ENCODE data around the gene CYP17A1. TPM values are rescaled to one million over a fixed set of nuclear protein-coding genes. Genes with fewer than 3 reads are reported as not detected.

The CYP17A1 gene
- total and polyA plus RNA-seq, 2 experiments from 2014 or later = not detected

GRCh38 chr10:102782673-102783551, 54.3 kb downstream of the CYP17A1 start:
- no peak overlapping the region for H3K4me3 Mint-ChIP-seq
- Histone ChIP-seq H3K79me2 (replicated peaks; ENCODE audit: insufficient read depth) (peaks cover 17% of the 10 kb centered on the region), H2AFZ (no peak overlapping the region), H3K9me2 (ENCODE audit: insufficient read depth) (no peaks in the 10 kb centered on the region), H3F3A (replicated peaks; ENCODE audit: low read depth) (no peaks in the 10 kb centered on the region), H3K4me2 (no peak overlapping the region), H3K4me3 (no peak overlapping the region), H4K20me1 (replicated peaks; ENCODE audit: insufficient read depth) (no peaks in the 10 kb centered on the region; the same call in 1 of the 2 replicates), H3K4me1 (ENCODE audit: insufficient read depth) (peaks cover 39% of the 10 kb centered on the region), H3K27ac (ENCODE audit: low read depth) (no peak overlapping the region), H3K36me3 (ENCODE audit: insufficient read depth) (no peaks in the 10 kb centered on the region), H3K27me3 (ENCODE audit: insufficient read depth) (no peaks in the 10 kb centered on the region)
- TF ChIP-seq, protein P1, sequence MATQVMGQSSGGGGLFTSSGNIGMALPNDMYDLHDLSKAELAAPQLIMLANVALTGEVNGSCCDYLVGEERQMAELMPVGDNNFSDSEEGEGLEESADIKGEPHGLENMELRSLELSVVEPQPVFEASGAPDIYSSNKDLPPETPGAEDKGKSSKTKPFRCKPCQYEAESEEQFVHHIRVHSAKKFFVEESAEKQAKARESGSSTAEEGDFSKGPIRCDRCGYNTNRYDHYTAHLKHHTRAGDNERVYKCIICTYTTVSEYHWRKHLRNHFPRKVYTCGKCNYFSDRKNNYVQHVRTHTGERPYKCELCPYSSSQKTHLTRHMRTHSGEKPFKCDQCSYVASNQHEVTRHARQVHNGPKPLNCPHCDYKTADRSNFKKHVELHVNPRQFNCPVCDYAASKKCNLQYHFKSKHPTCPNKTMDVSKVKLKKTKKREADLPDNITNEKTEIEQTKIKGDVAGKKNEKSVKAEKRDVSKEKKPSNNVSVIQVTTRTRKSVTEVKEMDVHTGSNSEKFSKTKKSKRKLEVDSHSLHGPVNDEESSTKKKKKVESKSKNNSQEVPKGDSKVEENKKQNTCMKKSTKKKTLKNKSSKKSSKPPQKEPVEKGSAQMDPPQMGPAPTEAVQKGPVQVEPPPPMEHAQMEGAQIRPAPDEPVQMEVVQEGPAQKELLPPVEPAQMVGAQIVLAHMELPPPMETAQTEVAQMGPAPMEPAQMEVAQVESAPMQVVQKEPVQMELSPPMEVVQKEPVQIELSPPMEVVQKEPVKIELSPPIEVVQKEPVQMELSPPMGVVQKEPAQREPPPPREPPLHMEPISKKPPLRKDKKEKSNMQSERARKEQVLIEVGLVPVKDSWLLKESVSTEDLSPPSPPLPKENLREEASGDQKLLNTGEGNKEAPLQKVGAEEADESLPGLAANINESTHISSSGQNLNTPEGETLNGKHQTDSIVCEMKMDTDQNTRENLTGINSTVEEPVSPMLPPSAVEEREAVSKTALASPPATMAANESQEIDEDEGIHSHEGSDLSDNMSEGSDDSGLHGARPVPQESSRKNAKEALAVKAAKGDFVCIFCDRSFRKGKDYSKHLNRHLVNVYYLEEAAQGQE (IDR thresholded peaks at IDR 0.05; ENCODE audit: unreplicated experiment) = no peak
- no peak for TF ChIP-seq POLR2AphosphoS5 (IDR thresholded peaks at IDR 0.05; ENCODE audit: low read depth)
- TF ChIP-seq ZNF114 (CRISPR knock-in tag; IDR thresholded peaks at IDR 0.05) = no peak
- TF ChIP-seq STAT1 (IDR thresholded peaks at IDR 0.05; ENCODE audit: unreplicated experiment) = no peak
- no peak for TF ChIP-seq JUNB (IDR thresholded peaks at IDR 0.05; ENCODE audit: unreplicated experiment)
- no peak for TF ChIP-seq CREB1 (CRISPR knock-in tag; IDR thresholded peaks at IDR 0.05; ENCODE audit: low read depth)
- TF ChIP-seq CTCF (conservative IDR thresholded peaks at IDR 0.05; ENCODE audit: low read depth in 2 of 2) = no peak
- TF ChIP-seq, protein P2, sequence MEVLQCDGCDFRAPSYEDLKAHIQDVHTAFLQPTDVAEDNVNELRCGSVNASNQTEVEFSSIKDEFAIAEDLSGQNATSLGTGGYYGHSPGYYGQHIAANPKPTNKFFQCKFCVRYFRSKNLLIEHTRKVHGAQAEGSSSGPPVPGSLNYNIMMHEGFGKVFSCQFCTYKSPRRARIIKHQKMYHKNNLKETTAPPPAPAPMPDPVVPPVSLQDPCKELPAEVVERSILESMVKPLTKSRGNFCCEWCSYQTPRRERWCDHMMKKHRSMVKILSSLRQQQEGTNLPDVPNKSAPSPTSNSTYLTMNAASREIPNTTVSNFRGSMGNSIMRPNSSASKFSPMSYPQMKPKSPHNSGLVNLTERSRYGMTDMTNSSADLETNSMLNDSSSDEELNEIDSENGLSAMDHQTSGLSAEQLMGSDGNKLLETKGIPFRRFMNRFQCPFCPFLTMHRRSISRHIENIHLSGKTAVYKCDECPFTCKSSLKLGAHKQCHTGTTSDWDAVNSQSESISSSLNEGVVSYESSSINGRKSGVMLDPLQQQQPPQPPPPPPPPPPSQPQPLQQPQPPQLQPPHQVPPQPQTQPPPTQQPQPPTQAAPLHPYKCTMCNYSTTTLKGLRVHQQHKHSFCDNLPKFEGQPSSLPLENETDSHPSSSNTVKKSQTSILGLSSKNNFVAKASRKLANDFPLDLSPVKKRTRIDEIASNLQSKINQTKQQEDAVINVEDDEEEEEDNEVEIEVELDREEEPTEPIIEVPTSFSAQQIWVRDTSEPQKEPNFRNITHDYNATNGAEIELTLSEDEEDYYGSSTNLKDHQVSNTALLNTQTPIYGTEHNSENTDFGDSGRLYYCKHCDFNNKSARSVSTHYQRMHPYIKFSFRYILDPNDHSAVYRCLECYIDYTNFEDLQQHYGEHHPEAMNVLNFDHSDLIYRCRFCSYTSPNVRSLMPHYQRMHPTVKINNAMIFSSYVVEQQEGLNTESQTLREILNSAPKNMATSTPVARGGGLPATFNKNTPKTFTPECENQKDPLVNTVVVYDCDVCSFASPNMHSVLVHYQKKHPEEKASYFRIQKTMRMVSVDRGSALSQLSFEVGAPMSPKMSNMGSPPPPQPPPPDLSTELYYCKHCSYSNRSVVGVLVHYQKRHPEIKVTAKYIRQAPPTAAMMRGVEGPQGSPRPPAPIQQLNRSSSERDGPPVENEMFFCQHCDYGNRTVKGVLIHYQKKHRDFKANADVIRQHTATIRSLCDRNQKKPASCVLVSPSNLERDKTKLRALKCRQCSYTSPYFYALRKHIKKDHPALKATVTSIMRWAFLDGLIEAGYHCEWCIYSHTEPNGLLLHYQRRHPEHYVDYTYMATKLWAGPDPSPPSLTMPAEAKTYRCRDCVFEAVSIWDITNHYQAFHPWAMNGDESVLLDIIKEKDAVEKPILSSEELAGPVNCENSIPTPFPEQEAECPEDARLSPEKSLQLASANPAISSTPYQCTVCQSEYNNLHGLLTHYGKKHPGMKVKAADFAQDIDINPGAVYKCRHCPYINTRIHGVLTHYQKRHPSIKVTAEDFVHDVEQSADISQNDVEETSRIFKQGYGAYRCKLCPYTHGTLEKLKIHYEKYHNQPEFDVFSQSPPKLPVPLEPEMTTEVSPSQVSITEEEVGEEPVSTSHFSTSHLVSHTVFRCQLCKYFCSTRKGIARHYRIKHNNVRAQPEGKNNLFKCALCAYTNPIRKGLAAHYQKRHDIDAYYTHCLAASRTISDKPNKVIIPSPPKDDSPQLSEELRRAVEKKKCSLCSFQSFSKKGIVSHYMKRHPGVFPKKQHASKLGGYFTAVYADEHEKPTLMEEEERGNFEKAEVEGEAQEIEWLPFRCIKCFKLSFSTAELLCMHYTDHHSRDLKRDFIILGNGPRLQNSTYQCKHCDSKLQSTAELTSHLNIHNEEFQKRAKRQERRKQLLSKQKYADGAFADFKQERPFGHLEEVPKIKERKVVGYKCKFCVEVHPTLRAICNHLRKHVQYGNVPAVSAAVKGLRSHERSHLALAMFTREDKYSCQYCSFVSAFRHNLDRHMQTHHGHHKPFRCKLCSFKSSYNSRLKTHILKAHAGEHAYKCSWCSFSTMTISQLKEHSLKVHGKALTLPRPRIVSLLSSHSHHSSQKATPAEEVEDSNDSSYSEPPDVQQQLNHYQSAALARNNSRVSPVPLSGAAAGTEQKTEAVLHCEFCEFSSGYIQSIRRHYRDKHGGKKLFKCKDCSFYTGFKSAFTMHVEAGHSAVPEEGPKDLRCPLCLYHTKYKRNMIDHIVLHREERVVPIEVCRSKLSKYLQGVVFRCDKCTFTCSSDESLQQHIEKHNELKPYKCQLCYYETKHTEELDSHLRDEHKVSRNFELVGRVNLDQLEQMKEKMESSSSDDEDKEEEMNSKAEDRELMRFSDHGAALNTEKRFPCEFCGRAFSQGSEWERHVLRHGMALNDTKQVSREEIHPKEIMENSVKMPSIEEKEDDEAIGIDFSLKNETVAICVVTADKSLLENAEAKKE (CRISPR knock-in tag; IDR thresholded peaks at IDR 0.05) = no peak
- no peak for TF ChIP-seq NANOG (IDR thresholded peaks at IDR 0.05; ENCODE audit: borderline replicate concordance)
- no peak for TF ChIP-seq ETS1 (IDR thresholded peaks at IDR 0.05)
- TF ChIP-seq EZH2phosphoT487 (IDR thresholded peaks at IDR 0.05; ENCODE audit: unreplicated experiment) = no peak
- no peak for TF ChIP-seq ZNF331 (CRISPR knock-in tag; IDR thresholded peaks at IDR 0.05; ENCODE audit: low read depth)
- TF ChIP-seq EZH2 (IDR thresholded peaks at IDR 0.05; ENCODE audit: low read depth, unreplicated experiment) = no peak
- no peak overlapping the region for H3K27ac Mint-ChIP-seq
- ATAC-seq (no peak), DNase-seq (ENCODE audit: low spot score) (no peak)
- H3K4me1 Mint-ChIP-seq = peaks cover 47% of the 10 kb centered on the region
- H3K36me3 Mint-ChIP-seq (ENCODE audit: low read depth) = peaks cover 2% of the 10 kb centered on the region; the same call in 1 of the 3 replicates
- no peaks in the 10 kb centered on the region for H3K9me3 Mint-ChIP-seq
- H3K27me3 Mint-ChIP-seq (ENCODE audit: insufficient read depth, low read depth, poor library complexity) = peaks cover 4% of the 10 kb centered on the region
